CD4-positive, alpha-beta T cell (primary cell): ENCODE data around the gene IRAK4. TPM values are rescaled to one million over a fixed set of nuclear protein-coding genes. Genes with fewer than 3 reads are reported as not detected.

Source experiments
- ATAC-seq: fragments of 200-7000 bp; cut with Tn5 transposase; one replicate; pipeline ENCODE4 v1.10.0; 2022; ENCODE audit warnings: mild to moderate bottlenecking; ENCODE audit not compliant: poor library complexity
- CTCF ChIA-PET: fragments of 350-600 bp; sonication (Branson Sonifier 250); formaldehyde crosslinking; loops from one replicate; lab custom pipeline; 2021; ENCODE audit warnings: antibody characterized with exemption, inconsistent platforms; lab: Charles Lee
- POLR2A ChIA-PET: fragments of 350-600 bp; sonication (Branson Sonifier 250); formaldehyde crosslinking; loops from one replicate; lab custom pipeline; 2021; ENCODE audit warnings: antibody characterized with exemption, inconsistent platforms; lab: Charles Lee
- DNase-seq, 14 experiments: peaks; one replicate each; pipeline ENCODE4 v3.0.0-alpha.2; 2013 to 2020; ENCODE audit warnings: mixed read lengths in 2 of 14
- H3K27ac ChIP-seq, 2 donors: one replicate each; pipeline versions ENCODE4 v1.5.1 to v1.7.0; 2013; ENCODE audit warnings: low read length in 2 of 2, low read depth in 1 of 2, mild to moderate bottlenecking in 1 of 2
- H3K27me3 ChIP-seq, 2 experiments: 1 replicate in 1 of 2; 2 replicates in 1 of 2; pipeline versions ENCODE4 v1.6.1 to v1.7.0; 2013; ENCODE audit warnings: low read length in 2 of 2, control low read depth in 1 of 2, mild to moderate bottlenecking in 1 of 2, moderate library complexity in 1 of 2; ENCODE audit not compliant: insufficient read depth in 2 of 2, control insufficient read depth in 1 of 2
- H3K36me3 ChIP-seq: one replicate; pipeline ENCODE4 v1.6.1; 2013; ENCODE audit warnings: low read length, control low read depth; ENCODE audit not compliant: insufficient read depth
- H3K4me1 ChIP-seq: one replicate; pipeline ENCODE4 v1.6.1; 2013; ENCODE audit warnings: low read length, control low read depth; ENCODE audit not compliant: insufficient read depth
- H3K4me3 ChIP-seq: one replicate; pipeline ENCODE4 v1.5.1; 2013; ENCODE audit warnings: mild to moderate bottlenecking, low read length, moderate library complexity
- H3K9me3 ChIP-seq, 2 experiments: 1 replicate in 1 of 2; 2 replicates in 1 of 2; pipeline versions ENCODE4 v1.6.1 to v1.7.0; 2013; ENCODE audit warnings: low read length in 2 of 2, mild to moderate bottlenecking in 2 of 2, control low read depth in 1 of 2, moderate library complexity in 1 of 2; ENCODE audit not compliant: control insufficient read depth in 1 of 2, insufficient read depth in 1 of 2
- H3K27ac Mint-ChIP-seq: one replicate; pipeline ENCODE4 v1.8.0; 2020; ENCODE audit warnings: mixed read lengths
- H3K27me3 Mint-ChIP-seq: one replicate; pipeline ENCODE4 v1.8.0; 2021; ENCODE audit warnings: mixed read lengths
- H3K36me3 Mint-ChIP-seq: one replicate; pipeline ENCODE4 v1.8.0; 2021; ENCODE audit warnings: low read depth, mixed read lengths
- H3K4me1 Mint-ChIP-seq: one replicate; pipeline ENCODE4 v1.8.0; 2021; ENCODE audit warnings: low read depth, mixed read lengths
- H3K4me3 Mint-ChIP-seq: one replicate; pipeline ENCODE4 v1.8.0; 2020; ENCODE audit warnings: mild to moderate bottlenecking, mixed read lengths
- H3K9me3 Mint-ChIP-seq: one replicate; pipeline ENCODE4 v1.8.0; 2020; ENCODE audit warnings: mixed read lengths
- intact Hi-C, 2 experiments: fragments of 100-400 bp; cut with DNase I in 1 of 2; cut with micrococcal nuclease in 1 of 2; formaldehyde crosslinking; loops; one replicate each; pipeline versions ENCODE4 v1.15.1 to v1.9.0; 2023 to 2025; cut with DNase I, micrococcal nuclease
- total RNA-seq, 174 experiments: library from RNA in 2 of 174; stranded (reverse) in 2 of 174; gene quantifications; one replicate each; pipeline ENCODE4 v1.2.3 and lab custom pipeline; 2021 to 2026
- TF ChIP-seq, protein P1 (sequence below): fragments of 200-600 bp; IDR thresholded peaks from one replicate; pipeline ENCODE4 v1.8.0; 2022; ENCODE audit warnings: antibody characterized with exemption, mild to moderate bottlenecking

The IRAK4 gene
- total RNA-seq, 2 experiments from 2014 or later = 27.3 to 29.0 TPM

DNA sequence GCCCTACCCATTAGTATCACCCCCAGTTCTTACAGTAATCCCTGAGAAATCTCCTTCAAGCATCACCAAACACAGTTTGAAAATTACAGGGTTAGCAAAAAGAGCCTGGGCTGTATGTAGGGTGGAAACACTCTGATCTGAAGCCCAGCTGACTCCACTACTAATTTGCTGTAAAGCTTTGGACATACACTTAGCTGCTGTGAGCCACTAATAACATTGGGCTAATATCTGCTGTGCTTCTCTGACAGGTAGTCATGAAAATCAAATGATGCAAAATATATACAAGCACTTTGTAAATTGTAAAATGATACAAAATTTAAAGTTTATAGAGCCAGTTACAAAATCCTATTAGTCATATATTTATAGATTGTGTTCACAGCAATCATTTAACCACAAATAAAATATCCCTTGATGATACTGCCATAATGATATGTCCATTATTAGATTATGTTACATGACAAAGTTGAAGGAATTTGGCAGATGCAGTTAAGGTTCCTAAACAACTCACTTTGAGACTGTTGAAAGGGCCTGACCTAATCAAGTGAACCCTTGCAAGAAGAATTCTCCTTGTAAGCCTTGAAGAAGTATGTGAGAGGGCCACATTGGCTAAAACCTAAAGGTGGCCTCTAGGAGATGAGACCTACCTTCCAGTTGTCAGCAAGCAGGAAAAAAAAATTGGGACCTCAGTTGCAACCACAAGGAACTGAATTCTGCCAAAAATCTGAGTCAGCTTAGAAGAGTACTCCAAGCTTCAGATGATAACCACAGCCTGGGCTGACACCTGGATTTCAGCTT, 28.3 kb downstream of the IRAK4 start:
- no peaks in the 10 kb centered on the region for H3K9me3 Mint-ChIP-seq
- Histone ChIP-seq H3K27ac (peak overlapping the region in 1 of 2 donors; percentile 23), H3K27me3 (no peaks in the 10 kb centered on the region), H3K36me3 (peaks cover 60% of the 10 kb centered on the region), H3K4me3 (no peak overlapping the region), H3K4me1 (no peaks in the 10 kb centered on the region), H3K9me3 (no peaks in the 10 kb centered on the region)
- intact Hi-C loops = no loop called here
- CTCF ChIA-PET = no interaction called here
- H3K27ac Mint-ChIP-seq = no peak overlapping the region
- TF ChIP-seq, protein P1, sequence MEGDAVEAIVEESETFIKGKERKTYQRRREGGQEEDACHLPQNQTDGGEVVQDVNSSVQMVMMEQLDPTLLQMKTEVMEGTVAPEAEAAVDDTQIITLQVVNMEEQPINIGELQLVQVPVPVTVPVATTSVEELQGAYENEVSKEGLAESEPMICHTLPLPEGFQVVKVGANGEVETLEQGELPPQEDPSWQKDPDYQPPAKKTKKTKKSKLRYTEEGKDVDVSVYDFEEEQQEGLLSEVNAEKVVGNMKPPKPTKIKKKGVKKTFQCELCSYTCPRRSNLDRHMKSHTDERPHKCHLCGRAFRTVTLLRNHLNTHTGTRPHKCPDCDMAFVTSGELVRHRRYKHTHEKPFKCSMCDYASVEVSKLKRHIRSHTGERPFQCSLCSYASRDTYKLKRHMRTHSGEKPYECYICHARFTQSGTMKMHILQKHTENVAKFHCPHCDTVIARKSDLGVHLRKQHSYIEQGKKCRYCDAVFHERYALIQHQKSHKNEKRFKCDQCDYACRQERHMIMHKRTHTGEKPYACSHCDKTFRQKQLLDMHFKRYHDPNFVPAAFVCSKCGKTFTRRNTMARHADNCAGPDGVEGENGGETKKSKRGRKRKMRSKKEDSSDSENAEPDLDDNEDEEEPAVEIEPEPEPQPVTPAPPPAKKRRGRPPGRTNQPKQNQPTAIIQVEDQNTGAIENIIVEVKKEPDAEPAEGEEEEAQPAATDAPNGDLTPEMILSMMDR = no peak
- no peaks in the 10 kb centered on the region for H3K27me3 Mint-ChIP-seq
- ATAC-seq (no peak), DNase-seq (no peak)
- H3K4me3 Mint-ChIP-seq = no peak overlapping the region
- POLR2A ChIA-PET = interaction anchor here (0.6 kb wide), 1 partner anchor 72 kb away, joined by 3 read pairs; no protein-coding TSS in a partner anchor
- no peaks in the 10 kb centered on the region for H3K4me1 Mint-ChIP-seq
- H3K36me3 Mint-ChIP-seq = peaks cover 60% of the 10 kb centered on the region

DNA sequence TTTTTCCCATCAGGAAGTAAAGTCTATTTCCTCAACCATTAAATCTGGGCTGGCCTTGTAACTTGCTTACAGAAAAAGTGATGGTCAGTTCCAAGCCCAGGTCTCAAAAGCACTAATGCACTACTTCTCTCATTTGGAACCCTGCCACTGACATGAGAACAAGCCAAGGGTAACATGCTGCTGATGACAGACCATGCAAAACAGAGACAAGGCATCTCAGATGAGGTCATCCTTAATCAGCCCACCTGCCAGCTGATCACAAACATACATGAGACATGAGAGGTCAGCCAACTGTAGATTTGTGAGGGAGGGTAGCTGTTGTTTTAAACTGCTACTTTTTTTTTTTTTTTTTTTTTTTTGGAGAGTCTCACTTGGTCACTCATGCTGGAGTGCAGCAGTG, 31.2 kb downstream of the IRAK4 start:
- Mint-ChIP-seq H3K27ac (peak overlapping the region; percentile 35), H3K9me3 (no peaks in the 10 kb centered on the region), H3K36me3 (peaks cover 59% of the 10 kb centered on the region), H3K4me1 (no peaks in the 10 kb centered on the region), H3K27me3 (no peaks in the 10 kb centered on the region), H3K4me3 (no peak overlapping the region)
- Histone ChIP-seq H3K9me3 (peaks cover 0 to 4% of the 10 kb centered on the region in 2 experiments), H3K4me1 (no peaks in the 10 kb centered on the region), H3K27ac (no peak overlapping the region), H3K27me3 (no peaks in the 10 kb centered on the region), H3K4me3 (no peak overlapping the region), H3K36me3 (peaks cover 39% of the 10 kb centered on the region)
- intact Hi-C loops = no loop called here
- DNase-seq (no peak), ATAC-seq (no peak)
- ChIA-PET CTCF (no interaction called here), POLR2A (no interaction called here)
- TF ChIP-seq, protein P1 = no peak

DNA sequence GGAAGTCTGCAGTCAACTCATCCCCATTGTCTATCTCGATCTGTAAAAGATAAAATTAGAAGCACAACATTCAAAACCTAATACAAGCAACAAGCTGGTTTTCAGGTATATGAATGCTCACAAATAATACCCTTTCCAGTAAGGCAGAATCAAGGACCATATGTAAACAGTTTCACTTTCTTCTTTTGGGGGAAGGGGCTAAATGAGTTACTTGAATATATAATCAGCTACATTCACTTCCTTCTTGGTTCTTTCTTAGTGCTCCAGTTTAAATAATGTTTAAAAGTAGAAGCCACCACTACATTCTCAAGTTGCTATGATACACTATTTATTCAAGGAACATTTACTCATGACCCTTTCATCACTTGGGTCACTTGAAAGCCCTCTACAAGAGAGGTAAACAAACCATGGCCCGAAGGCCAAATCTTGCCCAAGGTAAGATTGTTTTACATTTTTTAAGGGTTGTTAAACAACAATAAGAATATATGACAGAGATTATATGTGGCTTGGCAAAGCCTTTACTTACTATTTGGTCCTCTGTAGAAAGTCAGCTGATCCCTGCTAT, 37.0 kb downstream of the IRAK4 start:
- Histone ChIP-seq H3K27me3 (no peaks in the 10 kb centered on the region), H3K27ac (no peak overlapping the region), H3K4me1 (no peaks in the 10 kb centered on the region), H3K4me3 (no peak overlapping the region), H3K36me3 (peaks cover 60% of the 10 kb centered on the region), H3K9me3 (peaks cover 0 to 4% of the 10 kb centered on the region in 2 experiments)
- Mint-ChIP-seq H3K36me3 (peaks cover 74% of the 10 kb centered on the region), H3K27me3 (no peaks in the 10 kb centered on the region), H3K27ac (no peak overlapping the region), H3K4me3 (no peak overlapping the region), H3K9me3 (no peaks in the 10 kb centered on the region), H3K4me1 (peaks cover 8% of the 10 kb centered on the region)
- DNase-seq = no peak
- TF ChIP-seq, protein P1 = no peak
- POLR2A ChIA-PET = no interaction called here
- ATAC-seq = no peak
- CTCF ChIA-PET = interaction anchor here (2.3 kb wide), 1 partner anchor 10 kb away, joined by 6 read pairs; the partner anchor contains the start of gene TWF1
- intact Hi-C loops = no loop called here
